WERI-Rb-1 (cell line): Measurements from ENCODE around the gene ADK.

Source experiments
- DNase-seq: peaks from one replicate; pipeline ENCODE4 v3.0.0-alpha.2; 2020
- H3K27ac ChIP-seq: fragments of 250-450 bp; sonication (Bioruptor Pico); 2 replicates; pipeline ENCODE4 v1.5.1; 2020; ENCODE audit warnings: mild to moderate bottlenecking, moderate library complexity
- H3K27me3 ChIP-seq: fragments of 250-450 bp; sonication (Bioruptor Pico); 2 replicates; pipeline ENCODE4 v1.5.1; 2021; ENCODE audit warnings: mild to moderate bottlenecking, low read depth, moderate library complexity; ENCODE audit not compliant: insufficient read depth, severe bottlenecking
- H3K36me3 ChIP-seq: fragments of 250-450 bp; sonication (Bioruptor Pico); 2 replicates; pipeline ENCODE4 v1.5.1; 2020; ENCODE audit warnings: mild to moderate bottlenecking, moderate library complexity
- H3K4me3 ChIP-seq: 2 replicates; pipeline ENCODE4 v1.5.1; 2011; ENCODE audit warnings: low read depth, mild to moderate bottlenecking, control low read depth, low read length
- H3K9me3 ChIP-seq: fragments of 250-450 bp; sonication (Bioruptor Pico); 2 replicates; pipeline ENCODE4 v1.5.1; 2021; ENCODE audit warnings: mild to moderate bottlenecking, moderate library complexity; ENCODE audit not compliant: severe bottlenecking
- CTCF ChIP-seq: IDR thresholded peaks from 2 replicates; pipeline ENCODE4 v1.5.1; 2011; ENCODE audit warnings: low read depth, mild to moderate bottlenecking, control low read depth, inconsistent platforms, low read length

Gene ADK

DNA sequence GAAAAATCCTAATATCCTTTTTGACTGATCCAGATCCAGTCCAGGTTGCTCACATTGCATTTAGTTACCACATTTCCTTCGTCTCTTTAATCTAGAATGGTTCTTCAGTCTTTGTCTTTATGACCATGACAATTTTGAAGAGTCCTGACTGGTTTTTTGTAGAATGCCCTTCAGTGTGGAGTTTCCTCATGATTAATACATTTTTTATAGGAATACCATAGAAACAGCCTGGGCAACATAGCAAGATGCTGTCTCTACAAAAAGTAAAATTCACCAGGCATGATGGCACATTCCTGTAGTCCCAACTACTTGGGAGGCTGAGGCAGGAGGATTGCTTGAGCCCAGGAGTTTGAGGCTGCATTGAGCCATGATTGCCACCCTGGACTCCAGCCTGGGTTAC is 390.4 kb downstream of the ADK start:
- H3K36me3 ChIP-seq = no peaks in the 10 kb centered on the region
- H3K9me3 ChIP-seq = no peaks in the 10 kb centered on the region
- no peak for DNase-seq
- H3K4me3 ChIP-seq = no peak overlapping the region
- H3K27me3 ChIP-seq = no peaks in the 10 kb centered on the region
- no peak for TF ChIP-seq CTCF
- no peak overlapping the region for H3K27ac ChIP-seq

GRCh38 chr10:74542077-74542476 is 391.1 kb downstream of the ADK start:
- no peak overlapping the region for H3K27ac ChIP-seq
- no peak for TF ChIP-seq CTCF
- no peak overlapping the region for H3K4me3 ChIP-seq
- H3K9me3 ChIP-seq = no peaks in the 10 kb centered on the region
- no peaks in the 10 kb centered on the region for H3K27me3 ChIP-seq
- DNase-seq = no peak
- no peaks in the 10 kb centered on the region for H3K36me3 ChIP-seq

- Histone ChIP-seq H3K9me3 (no peaks in the 10 kb centered on the region), H3K27ac (no peak overlapping the region), H3K4me3 (no peak overlapping the region), H3K27me3 (no peaks in the 10 kb centered on the region), H3K36me3 (no peaks in the 10 kb centered on the region)
- DNase-seq = no peak
- TF ChIP-seq CTCF = no peak
Observed at GRCh38 chr10:74543276-74543675, 392.3 kb downstream of the ADK start.

DNA sequence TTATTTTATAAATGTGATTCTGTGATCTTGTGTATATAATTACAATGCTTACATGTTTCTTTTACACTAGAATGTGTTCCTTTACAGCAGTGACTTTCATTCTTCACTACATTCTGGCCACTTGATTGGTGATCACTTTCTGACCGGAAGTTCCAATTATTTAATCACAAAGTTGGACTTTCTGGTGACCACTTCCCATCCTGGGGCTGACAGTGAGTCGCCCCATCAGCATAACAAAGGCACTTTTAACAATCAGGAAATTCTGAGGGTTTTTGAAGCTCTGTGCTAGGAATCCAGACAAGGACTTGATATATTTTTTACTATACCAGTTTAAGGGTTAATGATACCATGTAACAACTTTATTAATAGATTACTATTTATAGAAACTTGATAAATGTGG is 393.1 kb downstream of the ADK start:
- Histone ChIP-seq H3K27ac (no peak overlapping the region), H3K36me3 (no peaks in the 10 kb centered on the region), H3K27me3 (no peaks in the 10 kb centered on the region), H3K4me3 (no peak overlapping the region), H3K9me3 (no peaks in the 10 kb centered on the region)
- DNase-seq = no peak
- TF ChIP-seq CTCF = no peak

DNA sequence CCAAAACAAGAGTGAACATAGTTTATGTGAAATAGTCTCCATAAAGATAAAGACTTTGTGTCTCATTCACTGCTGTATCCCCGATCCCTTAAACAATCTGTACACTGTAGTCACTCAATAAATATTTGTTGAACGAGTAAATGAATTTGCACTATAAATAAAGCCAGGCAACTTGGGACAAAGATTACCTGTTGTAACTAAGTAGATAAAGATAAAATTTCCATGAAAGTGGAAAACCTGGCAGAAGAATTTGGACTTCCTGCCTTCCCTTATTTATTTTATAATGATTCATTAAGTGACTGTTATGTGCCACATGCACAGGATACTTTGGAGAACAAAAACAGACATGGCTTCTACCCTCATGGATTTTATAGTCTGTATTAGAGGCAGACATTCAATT is 397.7 kb downstream of the ADK start:
- no peak overlapping the region for H3K4me3 ChIP-seq
- H3K27ac ChIP-seq = no peak overlapping the region
- no peaks in the 10 kb centered on the region for H3K9me3 ChIP-seq
- H3K36me3 ChIP-seq = no peaks in the 10 kb centered on the region
- DNase-seq = no peak
- no peaks in the 10 kb centered on the region for H3K27me3 ChIP-seq
- TF ChIP-seq CTCF = no peak

GRCh38 chr10:74556072-74556705 is 405.2 kb downstream of the ADK start:
- no peak for TF ChIP-seq CTCF
- no peaks in the 10 kb centered on the region for H3K36me3 ChIP-seq
- no peaks in the 10 kb centered on the region for H3K27me3 ChIP-seq
- DNase-seq = no peak
- no peak overlapping the region for H3K4me3 ChIP-seq
- H3K27ac ChIP-seq = no peak overlapping the region
- H3K9me3 ChIP-seq = no peaks in the 10 kb centered on the region
